SKM-1 treated with dmso at 0.1 percent for 144 hours (cell line): Measurements from ENCODE around the gene IKZF4.
A peak's percentile ranks its signal among the peaks of the same experiment; 100 is the strongest.
"Not testable (repeated sequence)": the region's sequence is repeated elsewhere in the genome, so short reads cannot be mapped to it uniquely, and the experiment has no call there.

Experiments used
- DNase-seq: peaks from one replicate; lab custom pipeline; 2025; ENCODE audit not compliant: unreplicated experiment; lab: John Stamatoyannopoulos, UW

The IKZF4 gene

GRCh38 chr12:56020423-56021184, at the start of gene IKZF4:
TSS of gene IKZF4 (plus strand) at chr12:56021043. CDS start at chr12:56021494, 451 bp downstream.
- DNase-seq: peak; percentile 75

- no peak for DNase-seq
Observed at GRCh38 chr12:55972042-55972441, 48.8 kb upstream of the IKZF4 start.

GRCh38 chr12:55972456-55972855, 48.4 kb upstream of the IKZF4 start:
- no peak for DNase-seq

GRCh38 chr12:55972911-55973598, 47.8 kb upstream of the IKZF4 start:
- DNase-seq: no peak

- peak; percentile 96 for DNase-seq
Observed at GRCh38 chr12:55973599-55974307, 47.1 kb upstream of the IKZF4 start, which contains the start of gene RAB5B. TSS of gene RAB5B (plus strand) at chr12:55974078. CDS start at chr12:55986961, 12,883 bp downstream.

GRCh38 chr12:55974308-55974730, 46.5 kb upstream of the IKZF4 start:
- DNase-seq: no peak

GRCh38 chr12:55978393-55978792, 42.5 kb upstream of the IKZF4 start:
- DNase-seq: no peak

- DNase-seq: no peak
Observed at GRCh38 chr12:55979069-55979468, 41.8 kb upstream of the IKZF4 start.

- not testable (repeated sequence) for DNase-seq
Observed at GRCh38 chr12:55981882-55982281, 39.0 kb upstream of the IKZF4 start.

GRCh38 chr12:55982319-55982936, 38.4 kb upstream of the IKZF4 start:
- DNase-seq: no peak

- peak; percentile 31 for DNase-seq
Observed at GRCh38 chr12:55983232-55983842, 37.5 kb upstream of the IKZF4 start.

- DNase-seq: no peak
Observed at GRCh38 chr12:55984861-55985260, 36.0 kb upstream of the IKZF4 start.

GRCh38 chr12:55985341-55985740, 35.5 kb upstream of the IKZF4 start:
- DNase-seq: no peak

GRCh38 chr12:55985976-55986375, 34.9 kb upstream of the IKZF4 start:
- DNase-seq: not testable (repeated sequence)

- DNase-seq: no peak
Observed at GRCh38 chr12:55991110-55991509, 29.7 kb upstream of the IKZF4 start.

- no peak for DNase-seq
Observed at GRCh38 chr12:55993230-55993853, 27.5 kb upstream of the IKZF4 start.

GRCh38 chr12:55995366-55995765, 25.5 kb upstream of the IKZF4 start:
- no peak for DNase-seq

- no peak for DNase-seq
Observed at GRCh38 chr12:55996201-55996714, 24.6 kb upstream of the IKZF4 start.

GRCh38 chr12:55996715-55997534, 23.9 kb upstream of the IKZF4 start, which contains the start of gene SUOX:
TSS of gene SUOX (plus strand) at chr12:55997276. CDS start at chr12:56002222, 4,946 bp downstream.
- DNase-seq: no peak
